Activated naive CD4-positive, alpha-beta T cell treated with anti-CD3 and anti-CD28 coated beads for 36 hours (primary cell): ENCODE results near the gene GRK5. TPM values are rescaled to one million over a fixed set of nuclear protein-coding genes. Genes with fewer than 3 reads are reported as not detected.

Experiments used
- CTCF ChIA-PET: fragments of 350-600 bp; sonication (Branson Sonifier 250); formaldehyde crosslinking; loops from one replicate; lab custom pipeline; 2021; ENCODE audit warnings: antibody characterized with exemption; lab: Charles Lee
- DNase-seq: peaks from one replicate; pipeline ENCODE4 v3.0.0-alpha.2; 2020
- H3K27ac Mint-ChIP-seq: one replicate; pipeline ENCODE4 v1.8.0; 2021; ENCODE audit warnings: mild to moderate bottlenecking, mixed read lengths
- H3K27me3 Mint-ChIP-seq: one replicate; pipeline ENCODE4 v1.8.0; 2021; ENCODE audit warnings: low read depth, mixed read lengths
- H3K36me3 Mint-ChIP-seq: one replicate; pipeline ENCODE4 v1.8.0; 2021; ENCODE audit warnings: low read depth, mixed read lengths
- H3K4me1 Mint-ChIP-seq: one replicate; pipeline ENCODE4 v1.8.0; 2021; ENCODE audit warnings: low read depth, mixed read lengths
- H3K4me3 Mint-ChIP-seq: one replicate; pipeline ENCODE4 v1.8.0; 2021; ENCODE audit warnings: mild to moderate bottlenecking, moderate library complexity, mixed read lengths
- H3K9me3 Mint-ChIP-seq: one replicate; pipeline ENCODE4 v1.8.0; 2021; ENCODE audit warnings: mixed read lengths
- intact Hi-C: fragments of 100-400 bp; cut with micrococcal nuclease; formaldehyde crosslinking; loops from one replicate; pipeline ENCODE4 v1.15.1; 2023
- total RNA-seq, 2 experiments: library from RNA; stranded (reverse); gene quantifications; one replicate each; pipeline ENCODE4 v1.2.3, GENCODE V29; 2021

Gene GRK5
- total RNA-seq, 2 experiments from 2014 or later = 27.1 to 29.7 TPM

DNA sequence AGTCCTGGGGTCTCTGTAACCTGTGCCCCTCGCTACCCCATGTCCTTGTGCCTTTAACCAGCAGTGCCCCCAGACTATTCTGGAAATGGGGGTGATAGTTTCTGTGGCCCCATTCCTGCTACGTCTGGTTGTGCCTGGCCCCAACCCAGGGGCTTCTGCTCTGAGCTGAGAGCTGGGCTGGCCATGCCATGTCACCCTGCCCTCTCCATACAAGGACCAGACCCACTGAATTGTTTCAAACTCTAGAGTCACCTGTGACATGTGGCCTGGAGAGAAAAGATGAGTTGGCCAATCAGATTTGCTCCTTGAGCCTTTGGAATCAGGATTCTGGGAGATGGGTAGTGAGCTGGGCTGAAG lies 108.6 kb downstream of the GRK5 start:
- no peak overlapping the region for H3K4me3 Mint-ChIP-seq
- H3K36me3 Mint-ChIP-seq = no peaks in the 10 kb centered on the region
- DNase-seq = no peak
- no peaks in the 10 kb centered on the region for H3K27me3 Mint-ChIP-seq
- intact Hi-C loops = no loop called here
- CTCF ChIA-PET = interaction anchor here (0.8 to 2.0 kb wide), 6 partner anchors 9 to 128 kb away, joined by 3 to 9 read pairs (median 3); partner anchors contain the start of gene GRK5
- no peaks in the 10 kb centered on the region for H3K9me3 Mint-ChIP-seq
- H3K27ac Mint-ChIP-seq = peak overlapping the region; percentile 93
- peaks cover 60% of the 10 kb centered on the region for H3K4me1 Mint-ChIP-seq

DNA sequence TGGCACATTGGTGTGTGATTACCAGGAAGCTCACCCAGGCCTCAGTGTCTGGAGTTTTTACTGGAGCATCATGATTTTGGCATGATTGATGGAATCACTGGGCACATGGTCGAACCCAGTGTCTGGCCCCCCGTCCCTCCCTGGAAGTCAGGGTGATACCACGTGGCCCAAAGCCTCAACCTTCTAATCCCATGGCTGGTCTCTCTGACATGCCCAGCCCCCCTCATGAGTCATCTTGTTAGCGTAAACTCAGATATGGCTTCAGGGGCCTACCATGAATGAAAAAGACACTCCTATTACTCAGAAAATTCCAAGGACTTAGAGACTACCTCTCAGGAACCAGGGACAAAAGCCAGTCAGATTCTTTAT lies 109.3 kb downstream of the GRK5 start:
- H3K27me3 Mint-ChIP-seq = no peaks in the 10 kb centered on the region
- H3K4me3 Mint-ChIP-seq = no peak overlapping the region
- no peaks in the 10 kb centered on the region for H3K36me3 Mint-ChIP-seq
- H3K27ac Mint-ChIP-seq = no peak overlapping the region
- intact Hi-C loops = no loop called here
- no peaks in the 10 kb centered on the region for H3K9me3 Mint-ChIP-seq
- CTCF ChIA-PET = interaction anchor here (0.8 to 2.0 kb wide), 3 partner anchors 10 to 110 kb away, joined by 3 to 9 read pairs (median 3); partner anchors contain the start of gene GRK5
- DNase-seq = peak; percentile 42
- H3K4me1 Mint-ChIP-seq = peaks cover 67% of the 10 kb centered on the region

DNA sequence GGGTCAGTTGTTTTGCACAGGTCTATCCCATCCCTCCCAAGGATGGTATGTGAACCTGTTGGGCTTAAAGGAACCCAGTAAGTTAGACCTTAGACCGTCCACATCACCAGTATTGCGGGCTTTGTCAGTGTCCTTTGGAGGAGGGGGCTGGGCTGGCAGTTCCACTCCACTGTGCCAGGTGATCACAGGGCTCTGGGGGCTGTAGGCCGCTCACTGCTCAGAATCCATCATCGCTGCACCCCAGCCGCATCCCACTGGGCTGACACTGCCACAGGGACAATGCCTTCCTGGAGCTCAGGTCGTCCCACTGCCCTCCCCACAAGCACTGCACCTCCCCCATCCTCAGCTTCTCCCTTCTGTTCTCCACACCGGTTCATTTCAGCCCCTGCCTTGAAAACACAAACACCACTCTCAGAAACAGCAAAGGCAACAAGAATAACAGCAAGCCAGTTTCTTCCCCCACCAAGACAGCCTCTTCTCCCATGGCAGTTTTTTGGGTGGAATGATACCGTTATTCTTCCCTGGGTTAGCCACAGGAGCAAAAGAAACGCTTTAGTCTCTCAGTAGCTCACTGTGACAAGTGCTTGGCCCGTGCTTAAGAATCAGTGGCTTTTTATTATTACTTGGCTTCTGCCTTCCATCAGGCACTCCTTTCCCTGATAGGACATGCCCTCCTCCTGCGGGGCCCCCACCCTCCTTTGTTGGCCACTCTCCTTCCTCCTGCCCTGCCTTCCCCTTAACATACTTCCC lies 111.2 kb downstream of the GRK5 start:
- Mint-ChIP-seq H3K27ac (no peak overlapping the region), H3K9me3 (no peaks in the 10 kb centered on the region), H3K4me3 (no peak overlapping the region), H3K36me3 (no peaks in the 10 kb centered on the region), H3K27me3 (no peaks in the 10 kb centered on the region), H3K4me1 (peaks cover 56% of the 10 kb centered on the region)
- DNase-seq = no peak
- CTCF ChIA-PET = interaction anchor here (1.1 kb wide), 1 partner anchor 24 kb away, joined by 3 read pairs; no protein-coding TSS in a partner anchor
- intact Hi-C loops = no loop called here

GRCh38 chr10:119319161-119319919 lies 112.0 kb downstream of the GRK5 start:
- no peak overlapping the region for H3K27ac Mint-ChIP-seq
- intact Hi-C loops = no loop called here
- CTCF ChIA-PET = interaction anchor here (1.1 kb wide), 1 partner anchor 23 kb away, joined by 3 read pairs; no protein-coding TSS in a partner anchor
- no peak for DNase-seq
- H3K4me1 Mint-ChIP-seq = peaks cover 48% of the 10 kb centered on the region
- no peaks in the 10 kb centered on the region for H3K9me3 Mint-ChIP-seq
- H3K4me3 Mint-ChIP-seq = no peak overlapping the region
- H3K27me3 Mint-ChIP-seq = no peaks in the 10 kb centered on the region
- no peaks in the 10 kb centered on the region for H3K36me3 Mint-ChIP-seq

GRCh38 chr10:119319920-119320258 lies 112.5 kb downstream of the GRK5 start:
- Mint-ChIP-seq H3K27me3 (no peaks in the 10 kb centered on the region), H3K4me1 (peaks cover 43% of the 10 kb centered on the region), H3K27ac (no peak overlapping the region), H3K4me3 (no peak overlapping the region), H3K9me3 (no peaks in the 10 kb centered on the region), H3K36me3 (no peaks in the 10 kb centered on the region)
- intact Hi-C loops = no loop called here
- CTCF ChIA-PET = no interaction called here
- no peak for DNase-seq

- H3K27me3 Mint-ChIP-seq = no peaks in the 10 kb centered on the region
- no peak for DNase-seq
- H3K36me3 Mint-ChIP-seq = no peaks in the 10 kb centered on the region
- peaks cover 32% of the 10 kb centered on the region for H3K4me1 Mint-ChIP-seq
- H3K9me3 Mint-ChIP-seq = no peaks in the 10 kb centered on the region
- H3K27ac Mint-ChIP-seq = no peak overlapping the region
- CTCF ChIA-PET = no interaction called here
- intact Hi-C loops = no loop called here
- H3K4me3 Mint-ChIP-seq = no peak overlapping the region
Observed at GRCh38 chr10:119320981-119321380, 113.6 kb downstream of the GRK5 start.

- no peak for DNase-seq
- Mint-ChIP-seq H3K36me3 (no peaks in the 10 kb centered on the region), H3K4me3 (no peak overlapping the region), H3K9me3 (no peaks in the 10 kb centered on the region), H3K27ac (no peak overlapping the region), H3K4me1 (peaks cover 13% of the 10 kb centered on the region), H3K27me3 (no peaks in the 10 kb centered on the region)
- intact Hi-C loops = no loop called here
- CTCF ChIA-PET = interaction anchor here (0.7 to 2.3 kb wide), 4 partner anchors 8 to 117 kb away, joined by 3 to 10 read pairs (median 4); partner anchors contain the start of gene GRK5
Observed at GRCh38 chr10:119323085-119324016, 116.0 kb downstream of the GRK5 start.

- no peak for DNase-seq
- H3K27ac Mint-ChIP-seq = no peak overlapping the region
- no peaks in the 10 kb centered on the region for H3K36me3 Mint-ChIP-seq
- H3K4me3 Mint-ChIP-seq = no peak overlapping the region
- intact Hi-C loops = no loop called here
- CTCF ChIA-PET = no interaction called here
- peaks cover 11% of the 10 kb centered on the region for H3K4me1 Mint-ChIP-seq
- no peaks in the 10 kb centered on the region for H3K27me3 Mint-ChIP-seq
- H3K9me3 Mint-ChIP-seq = no peaks in the 10 kb centered on the region
Observed at GRCh38 chr10:119325131-119325530, 117.8 kb downstream of the GRK5 start.

DNA sequence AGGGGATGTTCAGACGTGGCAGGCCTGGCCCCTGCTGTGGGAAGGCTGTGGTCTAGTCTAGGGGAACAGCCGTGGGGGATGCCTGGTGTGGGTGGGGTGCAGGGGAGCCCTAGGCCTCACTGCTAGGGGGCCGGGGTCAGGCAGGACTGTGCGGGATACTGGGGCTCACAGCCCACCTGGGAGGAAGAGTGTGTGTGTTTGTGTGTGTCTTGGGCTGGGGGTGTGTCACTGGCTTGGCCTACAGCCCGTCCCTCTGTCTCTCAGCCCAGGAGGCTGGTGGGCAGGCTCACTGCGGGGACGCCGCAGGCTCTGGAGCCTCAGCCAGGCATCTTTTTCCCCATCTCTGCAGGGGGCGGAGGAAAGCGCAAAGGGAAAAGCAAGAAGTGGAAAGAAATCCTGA lies 118.8 kb downstream of the GRK5 start:
- Mint-ChIP-seq H3K4me3 (no peak overlapping the region), H3K27ac (no peak overlapping the region)
- intact Hi-C loops = no loop called here

GRCh38 chr10:119327096-119327745 lies 119.8 kb downstream of the GRK5 start:
- CTCF ChIA-PET = no interaction called here
- H3K9me3 Mint-ChIP-seq = no peaks in the 10 kb centered on the region
- H3K36me3 Mint-ChIP-seq = no peaks in the 10 kb centered on the region
- no peaks in the 10 kb centered on the region for H3K4me1 Mint-ChIP-seq
- no peak overlapping the region for H3K27ac Mint-ChIP-seq
- no peaks in the 10 kb centered on the region for H3K27me3 Mint-ChIP-seq
- H3K4me3 Mint-ChIP-seq = no peak overlapping the region
- intact Hi-C loops = no loop called here
- no peak for DNase-seq

More for the DNA sequence above, 118.8 kb downstream of the GRK5 start:
- CTCF ChIA-PET = no interaction called here
- Mint-ChIP-seq H3K9me3 (no peaks in the 10 kb centered on the region), H3K4me1 (peaks cover 7% of the 10 kb centered on the region), H3K27me3 (no peaks in the 10 kb centered on the region), H3K36me3 (no peaks in the 10 kb centered on the region)
- no peak for DNase-seq

DNA sequence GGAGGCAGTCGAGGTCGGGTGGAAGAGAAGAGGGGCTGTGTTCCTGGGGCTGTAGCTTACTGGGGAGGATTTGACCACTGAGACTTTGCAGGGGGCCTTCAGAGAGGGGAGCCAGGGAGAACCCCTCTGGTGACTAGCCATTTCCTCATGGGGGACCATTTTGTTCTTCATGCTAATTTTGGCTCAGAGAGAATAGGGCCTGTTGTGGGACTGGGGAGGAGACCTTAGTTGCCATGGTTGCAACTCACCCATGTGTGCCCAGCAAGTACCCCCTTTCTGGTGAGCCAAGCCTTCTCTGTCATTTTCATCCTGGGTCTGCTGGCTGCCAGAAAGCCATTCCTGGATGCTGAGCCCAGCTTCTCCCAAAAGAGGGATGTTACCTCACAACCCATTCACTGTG lies 120.9 kb downstream of the GRK5 start:
- no peaks in the 10 kb centered on the region for H3K36me3 Mint-ChIP-seq
- H3K27ac Mint-ChIP-seq = no peak overlapping the region
- no peaks in the 10 kb centered on the region for H3K27me3 Mint-ChIP-seq
- H3K4me3 Mint-ChIP-seq = no peak overlapping the region
- DNase-seq = no peak
- intact Hi-C loops = no loop called here
- CTCF ChIA-PET = interaction anchor here (1.0 to 1.5 kb wide), 2 partner anchors 17 to 122 kb away, joined by 3 to 7 read pairs; no protein-coding TSS in a partner anchor
- H3K9me3 Mint-ChIP-seq = no peaks in the 10 kb centered on the region
- H3K4me1 Mint-ChIP-seq = peaks cover 8% of the 10 kb centered on the region
